GM21576 (cell line): ENCODE results near the gene MARVELD1.
"Not testable (repeated sequence)": the region's sequence is repeated elsewhere in the genome, so short reads cannot be mapped to it uniquely, and the experiment has no call there.

Experiments used
- ATAC-seq: cut with Tn5 transposase; IDR thresholded peaks from one replicate; pipeline ENCODE4 v1.9.1; 2021; ENCODE audit warnings: mild to moderate bottlenecking, moderate library complexity; ENCODE audit not compliant: unreplicated experiment

Gene MARVELD1

GRCh38 chr10:97713339-97713825 lies at the start of gene MARVELD1:
TSS of gene MARVELD1 (plus strand) at chr10:97713730. CDS start at chr10:97713877, 147 bp downstream.
- no peak for ATAC-seq

- no peak for ATAC-seq
These were observed 49.2 kb upstream of the MARVELD1 start for GRCh38 chr10:97664282-97664850.

GRCh38 chr10:97666992-97667391 lies 46.5 kb upstream of the MARVELD1 start:
- no peak for ATAC-seq

- no peak for ATAC-seq
These were observed 46.1 kb upstream of the MARVELD1 start for GRCh38 chr10:97667463-97667862.

GRCh38 chr10:97669571-97669970 lies 44.0 kb upstream of the MARVELD1 start:
- no peak for ATAC-seq

- no peak for ATAC-seq
These were observed 39.6 kb upstream of the MARVELD1 start for GRCh38 chr10:97673736-97674525.

GRCh38 chr10:97675222-97675621 lies 38.3 kb upstream of the MARVELD1 start:
- ATAC-seq, result no peak

- ATAC-seq, result peak; percentile 58
These were observed 36.6 kb upstream of the MARVELD1 start for GRCh38 chr10:97676770-97677581.

- no peak for ATAC-seq
These were observed 33.9 kb upstream of the MARVELD1 start for GRCh38 chr10:97679594-97679993.

GRCh38 chr10:97682042-97682441 lies 31.5 kb upstream of the MARVELD1 start:
- no peak for ATAC-seq

- no peak for ATAC-seq
These were observed 29.8 kb upstream of the MARVELD1 start for GRCh38 chr10:97683556-97684367.

- ATAC-seq, result not testable (repeated sequence)
These were observed 29.2 kb upstream of the MARVELD1 start for GRCh38 chr10:97684368-97684713.

GRCh38 chr10:97684866-97685394 lies 28.6 kb upstream of the MARVELD1 start:
- no peak for ATAC-seq

GRCh38 chr10:97685395-97685958 lies 28.1 kb upstream of the MARVELD1 start:
- ATAC-seq, result no peak

- peak; percentile 8 for ATAC-seq
These were observed 27.1 kb upstream of the MARVELD1 start for GRCh38 chr10:97686301-97686961.

GRCh38 chr10:97686962-97687784 lies 26.4 kb upstream of the MARVELD1 start, which contains the start of gene AVPI1:
TSS of gene AVPI1 (minus strand) at chr10:97687241. CDS start at chr10:97679905, 7,336 bp downstream.
- ATAC-seq, result peak; percentile 87

GRCh38 chr10:97687785-97688781 lies 25.4 kb upstream of the MARVELD1 start:
- no peak for ATAC-seq
